Upper lobe of right lung (tissue), 1 donor: ENCODE data around the gene ZBTB38. TPM values are rescaled to one million over a fixed set of nuclear protein-coding genes. Genes with fewer than 3 reads are reported as not detected.

Experiments
- ATAC-seq: fragments of 200-7000 bp; cut with Tn5 transposase; one replicate; pipeline ENCODE4 v1.9.1; 2020; ENCODE audit warnings: mild to moderate bottlenecking, moderate library complexity
- DNase-seq: peaks from one replicate; pipeline ENCODE4 v3.0.0-alpha.2; 2020
- H3K27ac ChIP-seq: fragments of 200-600 bp; one replicate; pipeline ENCODE4 v1.8.0; 2022
- H3K27me3 ChIP-seq: fragments of 200-600 bp; one replicate; pipeline ENCODE4 v1.8.0; 2022; ENCODE audit warnings: mild to moderate bottlenecking
- H3K36me3 ChIP-seq: fragments of 200-600 bp; one replicate; pipeline ENCODE4 v1.8.0; 2022
- H3K4me1 ChIP-seq: fragments of 200-600 bp; one replicate; pipeline ENCODE4 v1.8.0; 2022
- H3K4me3 ChIP-seq: fragments of 200-600 bp; one replicate; pipeline ENCODE4 v1.8.0; 2022; ENCODE audit warnings: mild to moderate bottlenecking
- H3K9me3 ChIP-seq: fragments of 200-600 bp; one replicate; pipeline ENCODE4 v1.8.0; 2022
- intact Hi-C: fragments of 100-400 bp; cut with DNase I; formaldehyde crosslinking; loops from one replicate; pipeline ENCODE4 v1.11.0; 2022
- total RNA-seq: library from RNA; stranded (reverse); fragmentation: NEBNext Ultra II Directional; extraction: Animal tissue kit (Norgen Biotek cat#: 25700); gene quantifications from one replicate; pipeline ENCODE4 v1.2.1, GENCODE V29; 2021
- TF ChIP-seq, protein P1 (sequence below): fragments of 200-600 bp; IDR thresholded peaks from one replicate; pipeline ENCODE4 v1.8.0; 2022; ENCODE audit warnings: antibody characterized with exemption
- donor health status: DM: no; HTN: yes; CAD: no; lungs with severe emphysema.

The ZBTB38 gene
- total RNA-seq, 1 donor from 2014 or later, result 118 TPM

DNA sequence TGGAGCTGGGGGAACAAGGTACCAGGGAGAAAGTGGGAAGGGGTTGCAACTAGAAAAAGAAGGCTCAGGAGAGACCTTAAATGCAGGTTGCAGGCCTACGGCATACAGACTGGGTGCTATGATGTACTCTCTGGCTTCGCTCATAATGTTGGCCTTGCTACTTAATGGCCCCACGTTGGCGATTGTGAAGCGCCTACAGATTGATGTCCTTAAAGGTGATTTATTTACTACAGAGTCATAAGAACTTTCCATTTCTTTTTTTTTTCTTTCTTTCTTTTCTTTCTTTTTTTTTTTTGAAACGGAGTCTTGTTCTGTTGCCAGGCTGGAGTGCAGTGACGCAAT is 25.4 kb downstream of the ZBTB38 start:
- DNase-seq (no peak), ATAC-seq (no peak)
- Histone ChIP-seq H3K36me3 (peaks cover 6% of the 10 kb centered on the region), H3K9me3 (no peaks in the 10 kb centered on the region), H3K27me3 (no peaks in the 10 kb centered on the region), H3K4me3 (no peak overlapping the region), H3K4me1 (peaks cover 5% of the 10 kb centered on the region), H3K27ac (peak overlapping the region; percentile 26)
- TF ChIP-seq, protein P1, sequence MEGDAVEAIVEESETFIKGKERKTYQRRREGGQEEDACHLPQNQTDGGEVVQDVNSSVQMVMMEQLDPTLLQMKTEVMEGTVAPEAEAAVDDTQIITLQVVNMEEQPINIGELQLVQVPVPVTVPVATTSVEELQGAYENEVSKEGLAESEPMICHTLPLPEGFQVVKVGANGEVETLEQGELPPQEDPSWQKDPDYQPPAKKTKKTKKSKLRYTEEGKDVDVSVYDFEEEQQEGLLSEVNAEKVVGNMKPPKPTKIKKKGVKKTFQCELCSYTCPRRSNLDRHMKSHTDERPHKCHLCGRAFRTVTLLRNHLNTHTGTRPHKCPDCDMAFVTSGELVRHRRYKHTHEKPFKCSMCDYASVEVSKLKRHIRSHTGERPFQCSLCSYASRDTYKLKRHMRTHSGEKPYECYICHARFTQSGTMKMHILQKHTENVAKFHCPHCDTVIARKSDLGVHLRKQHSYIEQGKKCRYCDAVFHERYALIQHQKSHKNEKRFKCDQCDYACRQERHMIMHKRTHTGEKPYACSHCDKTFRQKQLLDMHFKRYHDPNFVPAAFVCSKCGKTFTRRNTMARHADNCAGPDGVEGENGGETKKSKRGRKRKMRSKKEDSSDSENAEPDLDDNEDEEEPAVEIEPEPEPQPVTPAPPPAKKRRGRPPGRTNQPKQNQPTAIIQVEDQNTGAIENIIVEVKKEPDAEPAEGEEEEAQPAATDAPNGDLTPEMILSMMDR, result no peak
- intact Hi-C loops, result no loop called here

DNA sequence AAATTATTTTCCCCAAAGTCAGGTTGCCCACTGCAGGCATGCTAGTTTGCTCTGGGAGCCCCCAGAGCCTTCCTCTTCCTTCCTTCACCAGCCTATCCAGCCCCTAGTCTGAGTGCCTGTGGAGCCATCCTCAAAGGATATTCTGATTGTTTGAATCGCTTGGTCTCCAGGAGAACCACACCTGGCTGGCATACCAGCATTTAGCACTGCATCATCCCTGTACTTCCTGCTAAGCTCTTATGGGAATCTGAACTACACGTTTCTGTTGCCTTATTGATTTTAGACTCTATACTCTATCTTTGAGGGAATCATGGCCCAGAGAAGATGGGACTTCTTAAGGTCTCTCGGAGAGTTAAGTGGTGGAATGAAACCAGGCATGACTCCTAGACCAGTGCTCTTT is 26.3 kb downstream of the ZBTB38 start:
- Histone ChIP-seq H3K4me1 (peaks cover 4% of the 10 kb centered on the region), H3K27me3 (no peaks in the 10 kb centered on the region), H3K36me3 (peaks cover 6% of the 10 kb centered on the region), H3K27ac (no peak overlapping the region), H3K4me3 (no peak overlapping the region), H3K9me3 (no peaks in the 10 kb centered on the region)
- intact Hi-C loops, result no loop called here
- DNase-seq (no peak), ATAC-seq (no peak)
- TF ChIP-seq, protein P1, result no peak

DNA sequence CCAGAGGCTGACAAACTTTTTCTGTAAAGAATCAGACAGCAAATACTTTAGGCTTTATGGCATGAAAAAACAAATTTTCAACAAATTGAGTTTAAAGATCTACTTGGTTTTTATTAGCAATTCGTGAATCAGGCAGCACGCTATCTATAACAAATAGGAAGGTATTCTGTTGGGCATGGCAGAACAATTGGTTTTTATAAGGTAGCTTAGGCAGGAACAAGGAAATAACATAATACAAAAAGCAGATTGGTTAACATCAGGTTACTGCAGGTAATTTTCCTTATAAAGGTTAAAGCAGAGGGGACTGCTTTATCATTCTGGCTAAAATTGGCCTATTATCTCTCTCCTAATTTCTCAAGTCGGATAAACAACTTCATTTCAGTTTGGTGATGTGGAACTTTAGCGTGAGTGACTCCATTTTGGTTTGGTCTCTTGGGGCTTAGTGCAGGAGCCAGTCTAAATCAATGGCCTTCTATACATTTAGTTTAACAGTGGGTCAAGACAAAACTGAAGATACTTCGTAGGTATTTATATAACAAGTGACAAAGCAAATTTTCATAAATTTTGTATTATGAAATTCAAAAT is 26.8 kb downstream of the ZBTB38 start:
- intact Hi-C loops, result no loop called here
- no peak for ATAC-seq
- Histone ChIP-seq H3K27me3 (no peaks in the 10 kb centered on the region), H3K27ac (no peak overlapping the region), H3K36me3 (peaks cover 6% of the 10 kb centered on the region), H3K9me3 (no peaks in the 10 kb centered on the region), H3K4me3 (no peak overlapping the region), H3K4me1 (no peaks in the 10 kb centered on the region)
- no peak for DNase-seq
- TF ChIP-seq, protein P1, result no peak

- H3K36me3 ChIP-seq, result peaks cover 6% of the 10 kb centered on the region
- no peaks in the 10 kb centered on the region for H3K9me3 ChIP-seq
- peaks cover 8% of the 10 kb centered on the region for H3K4me1 ChIP-seq
- no peaks in the 10 kb centered on the region for H3K27me3 ChIP-seq
- no peak overlapping the region for H3K27ac ChIP-seq
- TF ChIP-seq, protein P1, result no peak
- ATAC-seq, result no peak
- H3K4me3 ChIP-seq, result no peak overlapping the region
- intact Hi-C loops, result no loop called here
- DNase-seq, result no peak
These were observed 29.7 kb downstream of the ZBTB38 start for GRCh38 chr3:141397996-141398395.

DNA sequence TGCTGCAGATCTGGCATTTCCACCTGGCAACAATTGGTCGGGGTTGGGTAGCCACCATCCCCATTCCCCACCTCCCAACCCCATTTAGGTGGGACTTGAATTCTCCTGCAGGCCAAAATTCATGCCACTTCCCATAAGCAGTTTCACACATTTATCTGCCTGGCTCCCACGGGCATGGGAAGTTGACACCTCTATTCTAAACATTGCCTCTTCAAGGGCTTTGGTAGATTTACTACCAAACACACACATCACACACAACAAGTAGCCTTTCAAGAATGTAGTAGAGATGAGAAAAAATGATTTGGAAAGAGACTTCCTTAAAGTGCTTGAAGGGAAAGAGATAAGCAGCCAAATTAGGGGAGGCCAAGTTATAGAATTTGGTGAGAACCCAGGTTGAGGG is 30.9 kb downstream of the ZBTB38 start:
- H3K27ac ChIP-seq, result peak overlapping the region; percentile 98

More for the DNA sequence above, 30.9 kb downstream of the ZBTB38 start:
- Histone ChIP-seq H3K36me3 (peaks cover 11% of the 10 kb centered on the region), H3K4me1 (peaks cover 18% of the 10 kb centered on the region), H3K27me3 (no peaks in the 10 kb centered on the region), H3K4me3 (no peak overlapping the region), H3K9me3 (no peaks in the 10 kb centered on the region)
- ATAC-seq (no peak), DNase-seq (no peak)
- TF ChIP-seq, protein P1, result no peak
- intact Hi-C loops, result no loop called here
